ENCODE results near the gene TLE4.

The TLE4 gene

GRCh38 chr9:79571309-79572031 is at the start of gene TLE4:
Gene TLE4, plus strand, starts transcription at chr9:79571965. Its CDS starts 826 bp downstream, at chr9:79572791.
- DNase-seq (ENCODE audit: low read depth in 2 of 2), result peak; percentile 98 to 100

GRCh38 chr9:79522793-79523192 is 49.0 kb upstream of the TLE4 start:
- no peak for DNase-seq (ENCODE audit: low read depth in 2 of 2)

DNA sequence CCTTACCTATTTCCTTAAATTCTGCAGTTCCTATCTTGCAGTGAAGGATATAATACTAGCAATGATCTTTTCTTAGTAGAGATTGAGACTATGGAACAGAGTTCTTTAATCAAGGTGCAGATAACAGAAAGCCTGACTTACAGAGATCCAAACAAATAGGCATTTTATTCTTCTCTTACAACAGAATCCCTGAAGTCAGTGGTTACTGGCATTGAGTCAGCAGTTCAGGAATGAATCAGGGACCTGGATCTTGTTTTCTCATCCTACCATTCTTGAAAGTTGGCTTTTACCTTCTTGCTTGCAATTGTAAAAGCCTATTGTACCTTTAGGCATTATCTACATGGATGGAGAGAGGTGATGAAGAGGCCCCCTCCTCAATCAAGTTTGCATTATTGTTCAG is 47.5 kb upstream of the TLE4 start:
- DNase-seq (ENCODE audit: low read depth in 2 of 2), result no peak

- no peak for DNase-seq (ENCODE audit: low read depth in 2 of 2)
These were observed 45.6 kb upstream of the TLE4 start for GRCh38 chr9:79526149-79526672.

- no peak for DNase-seq (ENCODE audit: low read depth in 2 of 2)
These were observed 36.2 kb upstream of the TLE4 start for GRCh38 chr9:79535534-79535933.

DNA sequence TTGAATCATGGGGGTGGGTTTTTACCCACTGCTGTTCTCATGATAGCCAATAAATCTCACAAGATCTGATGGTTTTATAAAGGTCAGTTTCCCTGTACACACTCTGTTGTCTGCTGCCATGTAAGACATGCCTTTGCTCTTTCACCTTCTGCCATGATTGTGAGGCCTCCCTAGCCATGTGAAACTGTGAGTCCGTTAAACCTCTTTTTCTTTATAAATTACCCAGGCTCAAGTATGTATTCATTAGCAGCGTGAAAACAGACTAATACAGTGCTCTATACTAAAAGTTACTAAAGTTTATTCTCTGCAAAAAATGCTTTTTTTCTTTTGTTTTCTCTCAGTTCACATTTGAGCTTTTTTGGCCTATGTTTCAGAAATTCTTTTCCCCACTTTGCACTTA is 33.9 kb upstream of the TLE4 start:
- DNase-seq (ENCODE audit: low read depth in 2 of 2), result no peak

DNA sequence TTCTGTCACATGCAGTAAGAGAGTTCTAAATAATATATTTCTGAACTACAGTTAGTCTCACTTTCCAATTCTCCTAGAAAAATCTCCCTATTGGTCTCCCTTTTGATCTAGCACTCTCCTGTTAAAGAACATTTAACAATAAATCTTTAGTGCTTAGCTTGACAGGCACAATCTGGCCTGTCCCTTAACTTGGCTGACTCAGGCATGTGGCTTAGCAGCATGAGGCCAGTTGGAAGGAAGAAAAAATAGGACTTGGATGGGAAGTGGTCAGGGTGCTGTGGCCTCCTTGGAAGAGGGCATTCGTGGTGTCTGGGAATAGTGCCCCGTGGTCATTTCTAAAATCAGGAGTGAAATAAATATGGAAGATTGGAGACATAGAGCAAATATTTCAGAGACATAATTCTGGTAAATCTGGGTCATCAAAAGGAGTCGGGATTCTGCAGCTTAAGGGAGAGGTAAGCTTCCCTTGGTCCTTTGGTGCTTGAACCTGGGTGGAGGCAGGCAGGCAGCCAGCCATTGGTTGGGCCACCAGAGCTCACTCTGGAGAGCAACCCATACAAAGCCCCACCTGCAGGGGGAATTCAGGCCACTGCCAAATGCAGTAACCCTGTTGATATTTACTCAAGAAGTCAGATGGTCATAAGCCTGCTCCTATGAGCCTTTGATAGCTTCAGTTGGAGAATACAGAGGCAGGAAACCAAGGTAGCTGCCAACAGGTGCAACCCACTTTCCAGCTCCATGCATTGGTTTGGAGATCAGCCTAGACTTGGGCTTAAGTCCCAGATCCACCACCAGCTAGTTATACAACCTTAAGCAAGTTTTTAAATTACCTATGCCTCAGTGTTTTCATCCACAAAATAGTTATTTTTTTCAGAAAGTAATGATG is 28.8 kb upstream of the TLE4 start:
- DNase-seq (ENCODE audit: low read depth in 2 of 2), result no peak

- peak in 1 of 2 donors; percentile 2 for DNase-seq (ENCODE audit: low read depth in 2 of 2)
These were observed 27.4 kb upstream of the TLE4 start for GRCh38 chr9:79544375-79544774.

DNA sequence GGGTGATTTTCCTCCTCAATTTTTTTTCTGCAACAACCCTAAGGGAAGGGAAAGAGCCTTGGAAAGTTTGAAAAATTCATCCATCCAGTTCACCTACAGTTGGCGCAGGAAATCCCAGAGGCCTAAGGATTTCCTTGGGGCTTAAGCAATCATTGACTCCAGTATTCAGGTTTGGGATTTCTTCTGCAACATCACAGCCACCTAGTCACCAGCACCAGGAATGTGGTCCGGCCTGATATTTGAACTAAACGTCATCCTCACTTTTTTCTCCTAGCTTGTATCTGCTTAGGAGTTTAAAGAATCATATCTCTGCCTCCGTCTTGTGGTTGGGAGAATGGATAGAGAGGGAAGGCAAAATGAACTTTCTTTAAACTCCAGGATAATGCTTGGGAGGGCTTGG is 20.2 kb upstream of the TLE4 start:
- no peak for DNase-seq (ENCODE audit: low read depth in 2 of 2)

DNA sequence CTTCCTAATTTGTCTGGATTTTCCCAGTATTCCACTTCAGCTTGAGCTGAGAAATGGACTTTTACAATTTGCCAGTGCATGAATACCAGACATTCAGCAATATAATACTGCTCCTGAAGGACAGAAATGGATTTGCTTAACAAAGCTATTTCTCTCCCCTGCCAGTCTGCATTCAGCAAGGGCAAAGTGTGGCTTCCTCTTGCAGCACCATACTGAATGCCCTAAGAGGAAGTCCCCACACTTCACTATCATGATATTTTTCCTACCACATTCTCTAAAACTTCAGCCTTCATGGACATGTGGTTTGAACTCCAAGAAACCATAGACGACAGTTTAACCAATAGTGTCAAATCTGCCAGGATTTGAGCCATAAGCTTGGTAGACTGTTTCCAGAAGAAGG is 19.8 kb upstream of the TLE4 start:
- DNase-seq (ENCODE audit: low read depth in 2 of 2), result no peak

- DNase-seq (ENCODE audit: low read depth in 2 of 2), result no peak
These were observed 16.2 kb upstream of the TLE4 start for GRCh38 chr9:79555474-79556089.

DNA sequence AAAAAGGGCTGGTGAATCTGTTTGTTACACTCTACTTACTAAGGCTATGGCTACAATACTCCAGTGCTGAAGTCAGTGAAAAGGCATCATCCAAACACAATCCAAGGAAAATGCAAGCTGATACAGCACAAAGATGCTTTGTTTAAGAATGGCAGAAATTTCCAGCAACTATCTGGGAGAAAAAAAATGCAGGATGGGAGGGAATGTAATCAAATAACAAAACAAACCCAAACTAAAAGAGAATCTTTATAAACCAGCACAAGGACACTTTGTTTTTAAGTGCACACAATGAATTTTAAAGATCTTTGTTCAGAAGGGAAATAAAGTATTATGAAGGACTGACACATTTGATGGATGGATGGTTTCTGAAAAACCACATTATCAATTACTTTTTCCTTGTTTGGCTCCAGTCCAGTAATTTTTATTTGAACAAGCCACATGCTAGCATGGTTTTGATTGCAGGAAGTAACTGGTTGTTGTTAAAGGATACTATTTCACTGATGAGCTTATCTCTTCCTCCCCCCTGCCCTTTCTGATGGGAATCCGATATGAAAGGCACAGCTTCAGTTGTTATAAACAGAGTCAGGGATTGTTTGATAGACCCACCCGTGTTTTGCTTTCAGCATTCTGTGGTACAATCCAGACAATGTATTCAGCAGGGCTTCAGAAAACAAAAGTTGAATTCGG is 12.1 kb upstream of the TLE4 start:
- DNase-seq (ENCODE audit: low read depth in 2 of 2), result no peak

GRCh38 chr9:79562749-79563386 is 8.9 kb upstream of the TLE4 start:
- no peak for DNase-seq (ENCODE audit: low read depth in 2 of 2)

DNA sequence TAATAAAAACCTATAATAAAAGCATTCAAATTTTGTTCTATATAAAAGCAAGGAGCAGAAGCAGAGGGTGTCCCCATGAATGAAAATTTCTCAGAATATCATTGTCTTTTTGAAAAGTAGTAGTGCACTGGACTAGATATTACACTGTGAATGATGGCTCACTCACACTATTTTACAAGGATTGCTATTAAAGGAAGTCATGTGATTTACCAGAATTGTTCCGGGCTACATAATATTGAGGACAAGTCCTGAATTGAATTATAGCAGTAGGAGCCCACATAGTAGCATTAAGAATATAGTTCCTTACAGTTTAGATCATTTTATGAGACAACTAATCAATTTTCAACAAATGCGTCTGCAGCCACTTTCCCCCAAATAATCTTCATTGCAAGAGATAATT is 7.7 kb upstream of the TLE4 start:
- DNase-seq (ENCODE audit: low read depth in 2 of 2), result no peak

DNA sequence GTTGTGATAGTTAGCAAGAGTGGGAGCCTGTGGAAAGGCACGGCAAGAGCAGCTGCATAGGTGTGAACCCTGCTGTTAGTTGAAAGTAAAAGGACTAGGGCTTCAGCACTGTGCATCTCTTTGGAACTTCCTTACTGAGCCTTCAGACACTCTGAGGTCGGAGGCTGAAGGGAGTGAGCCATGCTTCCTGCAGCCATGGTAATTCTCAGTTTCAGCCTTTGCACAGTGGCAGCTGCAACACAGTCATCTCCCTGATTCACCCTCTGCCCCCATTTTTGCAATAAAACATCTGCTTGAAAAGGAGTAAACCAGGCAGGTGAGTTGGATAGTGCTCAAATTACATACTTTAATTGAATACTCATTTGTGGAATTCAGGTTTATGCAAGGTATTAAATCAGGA is 6.5 kb upstream of the TLE4 start:
- DNase-seq (ENCODE audit: low read depth in 2 of 2), result no peak

DNA sequence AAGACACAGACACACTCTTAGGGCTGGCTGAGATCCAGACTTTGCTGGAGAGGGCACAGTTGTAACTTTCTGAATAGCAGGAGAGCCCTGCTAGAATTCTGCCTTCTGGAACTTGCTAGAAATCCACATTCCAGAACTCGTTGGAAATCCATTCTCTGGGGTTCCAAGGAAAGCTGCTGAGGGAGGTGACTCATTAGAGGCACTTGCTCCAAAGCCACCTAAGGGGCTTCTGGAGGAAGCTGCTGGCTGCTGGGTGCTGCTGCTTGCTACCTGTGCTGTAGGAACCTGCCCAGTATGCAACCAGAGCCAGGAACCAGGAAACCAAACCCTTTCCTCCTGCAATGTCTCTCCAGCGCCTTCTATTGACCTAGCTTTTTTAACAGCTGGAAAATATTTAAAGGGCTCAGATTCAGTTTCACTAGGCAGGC is 4.1 kb upstream of the TLE4 start:
- DNase-seq (ENCODE audit: low read depth in 2 of 2), result no peak

GRCh38 chr9:79568337-79569101 is 3.2 kb upstream of the TLE4 start:
- DNase-seq (ENCODE audit: low read depth in 2 of 2), result no peak

DNA sequence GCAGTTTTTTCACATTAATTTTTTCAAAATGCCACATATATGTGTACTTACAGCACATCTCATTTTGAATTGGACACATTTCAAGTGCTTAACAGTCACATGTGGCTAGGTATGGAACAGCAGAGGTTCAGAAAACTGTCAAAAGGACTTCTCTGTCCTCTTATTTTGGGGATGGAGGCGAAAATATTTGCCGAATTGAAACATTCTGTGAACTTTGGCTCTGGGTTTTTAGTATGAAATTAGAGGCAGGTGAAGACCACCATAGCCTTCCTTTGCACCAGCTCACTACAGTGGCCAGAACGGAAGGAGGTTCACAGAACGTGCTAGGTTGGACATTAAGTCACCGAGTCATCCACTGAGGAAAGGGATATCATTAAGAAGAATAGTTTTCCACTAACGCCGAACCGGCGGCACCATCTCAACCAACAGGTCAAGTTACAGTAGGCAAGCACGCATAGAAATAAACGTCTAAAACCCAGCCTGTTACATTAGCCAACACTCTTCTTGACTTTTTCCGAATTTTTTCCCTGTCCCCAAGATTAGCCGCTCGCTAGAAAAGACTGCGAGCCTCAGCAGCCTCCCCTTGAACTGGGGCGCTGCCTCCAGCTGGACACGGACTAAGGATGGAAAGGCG is 1.8 kb upstream of the TLE4 start:
- no peak for DNase-seq (ENCODE audit: low read depth in 2 of 2)

GRCh38 chr9:79570448-79571308 is 1.1 kb upstream of the TLE4 start:
- DNase-seq (ENCODE audit: low read depth in 2 of 2), result peak in 1 of 2 donors; percentile 32

Measured in stimulated activated CD4-positive, alpha-beta T cell treated with anti-CD3 and anti-CD28 coated beads, Interleukin-15, amount 100 ng/mL, for 48 hours (primary cell).